IMR-90 (cell line): ENCODE measurements around the gene PRR5L. TPM values are rescaled to one million over a fixed set of nuclear protein-coding genes. Genes with fewer than 3 reads are reported as not detected.

Experiments used
- ATAC-seq: fragments of 200-7000 bp; cut with Tn5 transposase; 2 replicates; pipeline ENCODE4 v1.9.1; 2020; ENCODE audit warnings: low read depth, mild to moderate bottlenecking, moderate library complexity
- BruUV-seq: library from RNA; stranded (reverse); fragments of 400-500 nt; replicated peaks from 2 replicates; lab custom pipeline; 2021; lab: Mats Ljungman, UMichigan
- CTCF ChIA-PET: fragments of 300-600 bp; formaldehyde crosslinking; extraction: SDS; loops from one replicate; lab custom pipeline; 2021; ENCODE audit warnings: antibody characterized with exemption; lab: Yijun Ruan, JAX
- POLR2A ChIA-PET: fragments of 300-600 bp; sonication (Branson Sonifier 250); formaldehyde crosslinking; loops from one replicate; lab custom pipeline; 2022; ENCODE audit warnings: antibody characterized with exemption; ENCODE audit not compliant: unreplicated experiment; lab: Charles Lee
- DNase-seq: peaks from one replicate; pipeline ENCODE4 v3.0.0; 2013
- H2AFZ ChIP-seq: replicated peaks from 2 replicates; pipeline ENCODE3; 2013; ENCODE audit warnings: low read length, mild to moderate bottlenecking; ENCODE audit not compliant: poor library complexity
- H2AK5ac ChIP-seq: 2 replicates; pipeline ENCODE4 v1.6.1; 2013; ENCODE audit warnings: low read depth, low read length, inconsistent platforms
- H2AK9ac ChIP-seq: replicated peaks from 2 replicates; pipeline ENCODE3; 2013; ENCODE audit warnings: mild to moderate bottlenecking, low read depth, low read length, moderate library complexity; ENCODE audit not compliant: poor library complexity
- H2BK120ac ChIP-seq: 2 replicates; pipeline ENCODE4 v1.6.1; 2013; ENCODE audit warnings: low read depth, low read length, inconsistent platforms
- H2BK15ac ChIP-seq: 3 replicates; pipeline ENCODE4 v1.6.1; 2013; ENCODE audit warnings: low read depth, low read length, inconsistent platforms
- H2BK20ac ChIP-seq: 2 replicates; pipeline ENCODE4 v1.6.1; 2013; ENCODE audit warnings: low read depth, mild to moderate bottlenecking, inconsistent platforms, low read length, moderate library complexity
- H2BK5ac ChIP-seq: 2 replicates; pipeline ENCODE4 v1.6.1; 2013; ENCODE audit warnings: mild to moderate bottlenecking, low read depth, low read length, inconsistent platforms; ENCODE audit not compliant: poor library complexity, severe bottlenecking
- H3K14ac ChIP-seq: replicated peaks from 2 replicates; pipeline ENCODE4 v1.6.1; 2013; ENCODE audit warnings: low read depth, low read length, inconsistent platforms
- H3K18ac ChIP-seq: 2 replicates; pipeline ENCODE4 v1.6.1; 2013; ENCODE audit warnings: low read depth, low read length, control low read depth
- H3K23ac ChIP-seq: 2 replicates; pipeline ENCODE4 v1.6.1; 2013; ENCODE audit warnings: low read depth, low read length, inconsistent platforms
- H3K27ac ChIP-seq: 2 replicates; pipeline ENCODE4 v1.5.1; 2013; ENCODE audit warnings: mild to moderate bottlenecking, control low read depth, low read length; ENCODE audit not compliant: insufficient read depth
- H3K27me3 ChIP-seq: 2 replicates; pipeline ENCODE4 v1.6.1; 2013; ENCODE audit warnings: low read length; ENCODE audit not compliant: control insufficient read depth, insufficient read depth
- H3K36me3 ChIP-seq: 2 replicates; pipeline ENCODE4 v1.6.1; 2013; ENCODE audit warnings: low read length, mixed read lengths; ENCODE audit not compliant: control insufficient read depth, insufficient read depth
- H3K4ac ChIP-seq: 2 replicates; pipeline ENCODE4 v1.6.1; 2013; ENCODE audit warnings: low read depth, low read length, inconsistent platforms
- H3K4me1 ChIP-seq: 2 replicates; pipeline ENCODE4 v1.6.1; 2013; ENCODE audit warnings: low read length, mixed read lengths; ENCODE audit not compliant: control insufficient read depth, insufficient read depth
- H3K4me2 ChIP-seq: 2 replicates; pipeline ENCODE4 v1.6.1; 2013; ENCODE audit warnings: low read depth, mild to moderate bottlenecking, control low read depth, low read length, moderate library complexity
- H3K4me3 ChIP-seq: 2 replicates; pipeline ENCODE4 v1.5.1; 2013; ENCODE audit warnings: low read depth, mild to moderate bottlenecking, control low read depth, low read length, moderate library complexity; ENCODE audit not compliant: insufficient read depth
- H3K56ac ChIP-seq: 2 replicates; pipeline ENCODE4 v1.6.1; 2013; ENCODE audit warnings: low read length, inconsistent platforms; ENCODE audit not compliant: insufficient read depth; ENCODE audit errors: extremely low read depth
- H3K79me1 ChIP-seq, 2 experiments: 2 replicates each; pipeline ENCODE4 v1.6.1; 2013; ENCODE audit warnings: low read length in 2 of 2, inconsistent platforms in 1 of 2, low read depth in 1 of 2
- H3K9ac ChIP-seq: 2 replicates; pipeline ENCODE4 v1.6.1; 2013; ENCODE audit warnings: low read depth, low read length, control low read depth
- H3K9me1 ChIP-seq: 2 replicates; pipeline ENCODE4 v1.6.1; 2013; ENCODE audit warnings: low read length, inconsistent platforms; ENCODE audit not compliant: insufficient read depth
- H3K9me3 ChIP-seq: 2 replicates; pipeline ENCODE4 v1.6.1; 2013; ENCODE audit warnings: low read length; ENCODE audit not compliant: control insufficient read depth, insufficient read depth
- H4K20me1 ChIP-seq: 2 replicates; pipeline ENCODE4 v1.6.1; 2013; ENCODE audit warnings: low read length, inconsistent platforms; ENCODE audit not compliant: insufficient read depth
- H4K5ac ChIP-seq: 2 replicates; pipeline ENCODE4 v1.6.1; 2013; ENCODE audit warnings: mild to moderate bottlenecking, low read depth, low read length, control low read depth
- H4K8ac ChIP-seq, 2 experiments: 2 replicates each; pipeline ENCODE4 v1.6.1; 2013; ENCODE audit warnings: low read depth in 2 of 2, low read length in 2 of 2, control low read depth in 1 of 2, inconsistent platforms in 1 of 2
- H4K91ac ChIP-seq: 2 replicates; pipeline ENCODE4 v1.6.1; 2013; ENCODE audit warnings: low read depth, low read length, inconsistent platforms; ENCODE audit not compliant: insufficient read depth
- BHLHE40 ChIP-seq: fragments of 150-350 bp; IDR thresholded peaks from 2 replicates; pipeline ENCODE4 v1.6.1; 2016; ENCODE audit warnings: mild to moderate bottlenecking, low read depth, low read length
- CEBPB ChIP-seq: IDR thresholded peaks from 2 replicates; pipeline ENCODE4 v1.6.1; 2012; ENCODE audit warnings: low read depth, low read length, improper control_type of control experiment
- WGBS, 2 experiments: methylation state at CpG; one replicate each; pipeline versions ENCODE4 v1.1.5 to v1.1.7; 2013; ENCODE audit warnings: missing lambda C conversion rate in 2 of 2; ENCODE audit not compliant: insufficient read length in 1 of 2; ENCODE audit errors: extremely low coverage in 2 of 2; 5-methylcytosine and 5-hydroxymethylcytosine counted together
- dilution Hi-C: fragments of 300-500 bp; cut with HindIII; formaldehyde crosslinking; loops from one replicate; pipeline ENCODE4 v1.14.3; 2018; ENCODE audit warnings: low sequenced_read_pairs; ENCODE audit not compliant: unreplicated experiment
- in situ Hi-C: fragments of 300-500 bp; cut with MboI; formaldehyde crosslinking; loops from 3 replicates; pipeline ENCODE4 v1.14.3; 2019; ENCODE audit warnings: low sequenced_read_pairs, inconsistent platforms, mixed read lengths
- intact Hi-C: fragments of 100-400 bp; cut with micrococcal nuclease; formaldehyde crosslinking; loops from 2 replicates; pipeline ENCODE4 v1.10.0; 2022
- polyA plus RNA-seq, 3 experiments: library from polyadenylated mRNA; depleted of rRNA; stranded (reverse); fragments of >200 nt; gene quantifications; 2 replicates each; pipeline ENCODE4 v1.2.3, GENCODE V29; 2012; ENCODE audit warnings: low replicate concordance in 1 of 3
- total RNA-seq: library from RNA; depleted of rRNA; stranded (reverse); fragments of >200 nt; gene quantifications from 2 replicates; pipeline ENCODE4 v1.2.3, GENCODE V29; 2012

PRR5L gene
- total and polyA plus RNA-seq, 2 of the 4 experiments (the other 2 are of a cell fraction): 2.9 to 3.6 TPM

GRCh38 chr11:36447947-36448346 is 151.9 kb downstream of the PRR5L start:
- Histone ChIP-seq H3K9me1 (peaks cover 14% of the 10 kb centered on the region), H3K4ac (0 out of 2 replicates have a peak overlapping the region, but pooled peaks have one; percentile 2), H2BK15ac (no peak overlapping the region), H2BK5ac (no peak overlapping the region), H2AK5ac (no peak overlapping the region), H3K23ac (no peak overlapping the region), H2BK20ac (no peak overlapping the region), H3K9me3 (no peaks in the 10 kb centered on the region), H3K18ac (no peak overlapping the region), H4K8ac (no peak overlapping the region), H4K5ac (no peak overlapping the region), H3K27me3 (no peaks in the 10 kb centered on the region), H3K79me1 (no peaks in the 10 kb centered on the region), H2AFZ (no peak overlapping the region), H2BK120ac (peak overlapping the region; percentile 14; the same call in 1 of the 2 replicates), H3K9ac (no peak overlapping the region), H3K56ac (no peak overlapping the region), H3K4me2 (no peak overlapping the region), H2AK9ac (no peak overlapping the region), H4K91ac (no peak overlapping the region), H3K4me1 (peaks cover 16% of the 10 kb centered on the region), H4K20me1 (no peaks in the 10 kb centered on the region), H3K36me3 (no peaks in the 10 kb centered on the region; the same call in 1 of the 2 replicates), H3K14ac (no peak overlapping the region), H3K4me3 (no peak overlapping the region), H3K27ac (no peak overlapping the region)
- BruUV-seq: no TSS peak
- WGBS, 2 experiments: 71% methylated on average over 4 of the region's 8 CpGs; no CpG with 5 or more reads in 1 of the 2 experiments
- intact Hi-C loops: no loop called here
- dilution Hi-C loops: no loop called here
- no peak for ATAC-seq
- TF ChIP-seq CEBPB (no peak), BHLHE40 (no peak)
- ChIA-PET CTCF (interaction anchor here (1.1 kb wide), 1 partner anchor 27 kb away, joined by 3 read pairs; no protein-coding TSS in a partner anchor), POLR2A (no interaction called here)
- in situ Hi-C loops: no loop called here
- no peak for DNase-seq
